CD14-positive monocyte (primary cell): Measurements from ENCODE around the gene PIK3IP1. TPM values are rescaled to one million over a fixed set of nuclear protein-coding genes. Genes with fewer than 3 reads are reported as not detected.
A peak's percentile ranks its signal among the peaks of the same experiment; 100 is the strongest.
"Not testable (repeated sequence)": the region's sequence is repeated elsewhere in the genome, so short reads cannot be mapped to it uniquely, and the experiment has no call there.

Experiments
- DNase-seq, 3 donors: peaks; one replicate each; pipeline ENCODE4 v3.0.0-alpha.2; 2011 to 2022
- H2AFZ ChIP-seq: 2 replicates; pipeline ENCODE4 v1.6.0; 2012; ENCODE audit warnings: mild to moderate bottlenecking, low read depth, low read length, inconsistent platforms; ENCODE audit not compliant: insufficient read depth, poor library complexity, severe bottlenecking
- H3K27ac ChIP-seq, 2 donors: 1 replicate in 1 of 2; 2 replicates in 1 of 2; pipeline ENCODE4 v1.5.1; 2012 to 2013; ENCODE audit warnings: low read length in 2 of 2, control low read depth in 1 of 2, inconsistent platforms in 1 of 2, low read depth in 1 of 2, mild to moderate bottlenecking in 1 of 2
- H3K27me3 ChIP-seq, 2 donors: one replicate each; pipeline versions ENCODE4 v1.6.0 to v1.6.1; 2011 to 2013; ENCODE audit warnings: low read length in 2 of 2; ENCODE audit not compliant: control insufficient read depth in 2 of 2, insufficient read depth in 2 of 2
- H3K36me3 ChIP-seq, 2 donors: replicated peaks in 1 of 2; 1 replicate in 1 of 2; 2 replicates in 1 of 2; pipeline versions ENCODE4 v1.5.1 to v1.6.1; 2012 to 2013; ENCODE audit warnings: low read length in 2 of 2, control low read depth in 1 of 2, inconsistent platforms in 1 of 2, mild to moderate bottlenecking in 1 of 2; ENCODE audit not compliant: insufficient read depth in 2 of 2, control insufficient read depth in 1 of 2
- H3K4me1 ChIP-seq, 2 donors: 1 replicate in 1 of 2; 2 replicates in 1 of 2; pipeline versions ENCODE4 v1.5.1 to v1.6.1; 2012 to 2013; ENCODE audit warnings: low read length in 2 of 2, control low read depth in 1 of 2, inconsistent platforms in 1 of 2, mild to moderate bottlenecking in 1 of 2, moderate library complexity in 1 of 2; ENCODE audit not compliant: insufficient read depth in 2 of 2, control insufficient read depth in 1 of 2
- H3K4me2 ChIP-seq: replicated peaks from 2 replicates; pipeline ENCODE3; 2012; ENCODE audit warnings: low read length, moderate library complexity, mild to moderate bottlenecking; ENCODE audit not compliant: poor library complexity, severe bottlenecking; ENCODE audit errors: extremely low read depth
- H3K4me3 ChIP-seq, 3 experiments: fragments of 200-600 bp in 1 of 3; sonication (generic) in 1 of 3; replicated peaks in 1 of 3; 1 replicate in 2 of 3; 2 replicates in 1 of 3; pipeline ENCODE4 v1.5.1; 2011 to 2013; ENCODE audit warnings: low read length in 3 of 3, mild to moderate bottlenecking in 3 of 3, control low read depth in 2 of 3, low read depth in 2 of 3, inconsistent platforms in 1 of 3, moderate library complexity in 1 of 3
- H3K79me2 ChIP-seq: 2 replicates; pipeline ENCODE4 v1.6.0; 2012; ENCODE audit warnings: mild to moderate bottlenecking, control low read depth, inconsistent platforms, low read length, moderate library complexity; ENCODE audit not compliant: insufficient read depth
- H3K9ac ChIP-seq: 2 replicates; pipeline ENCODE4 v1.6.0; 2017; ENCODE audit warnings: low read length, mild to moderate bottlenecking; ENCODE audit not compliant: insufficient read depth, poor library complexity, severe bottlenecking
- H3K9me3 ChIP-seq, 2 donors: replicated peaks in 1 of 2; 1 replicate in 1 of 2; 2 replicates in 1 of 2; pipeline versions ENCODE4 v1.5.1 to v1.6.1; 2012 to 2013; ENCODE audit warnings: low read length in 2 of 2, control low read depth in 1 of 2; ENCODE audit not compliant: control insufficient read depth in 1 of 2, insufficient read depth in 1 of 2
- H4K20me1 ChIP-seq: 2 replicates; pipeline ENCODE4 v1.6.0; 2012; ENCODE audit warnings: mild to moderate bottlenecking, low read length, control low read depth, moderate library complexity; ENCODE audit not compliant: insufficient read depth
- H3K27ac Mint-ChIP-seq, 7 donors: one replicate each; pipeline ENCODE4 v1.8.0; 2020; ENCODE audit warnings: mild to moderate bottlenecking in 7 of 7, mixed read lengths in 7 of 7, moderate library complexity in 6 of 7, inconsistent platforms in 2 of 7
- H3K27me3 Mint-ChIP-seq, 3 donors: one replicate each; pipeline ENCODE4 v1.8.0; 2021 to 2022; ENCODE audit warnings: low read depth in 3 of 3, mild to moderate bottlenecking in 3 of 3, mixed read lengths in 3 of 3, moderate library complexity in 3 of 3, inconsistent platforms in 1 of 3
- H3K36me3 Mint-ChIP-seq, 2 donors: one replicate each; pipeline ENCODE4 v1.8.0; 2020; ENCODE audit warnings: mixed read lengths in 2 of 2, inconsistent platforms in 1 of 2, mild to moderate bottlenecking in 1 of 2
- H3K4me1 Mint-ChIP-seq: one replicate; pipeline ENCODE4 v1.8.0; 2020; ENCODE audit warnings: mild to moderate bottlenecking, mixed read lengths
- H3K4me3 Mint-ChIP-seq, 2 donors: one replicate each; pipeline ENCODE4 v1.8.0; 2020; ENCODE audit warnings: mild to moderate bottlenecking in 2 of 2, mixed read lengths in 2 of 2, moderate library complexity in 1 of 2
- H3K9me3 Mint-ChIP-seq, 7 donors: one replicate each; pipeline ENCODE4 v1.8.0; 2020 to 2022; ENCODE audit warnings: mixed read lengths in 7 of 7, mild to moderate bottlenecking in 6 of 7, moderate library complexity in 6 of 7, inconsistent platforms in 2 of 7
- WGBS: methylation state at CpG from one replicate; pipeline ENCODE4 v1.1.5; 2013; ENCODE audit warnings: missing lambda C conversion rate; ENCODE audit not compliant: insufficient coverage; 5-methylcytosine and 5-hydroxymethylcytosine counted together
- intact Hi-C, 2 donors: fragments of 100-400 bp; cut with micrococcal nuclease; formaldehyde crosslinking; loops; one replicate each; pipeline versions ENCODE4 v1.15.0 to v1.15.1; 2023
- polyA plus RNA-seq, 3 donors: library from polyadenylated mRNA; depleted of rRNA in 1 of 3; unstranded in 2 of 3; stranded (reverse) in 1 of 3; fragments of 300-500 nt in 2 of 3; fragments of >200 nt in 1 of 3; fragmentation: Illumina TruSeq in 2 of 3; gene quantifications; 1 replicate in 2 of 3; 2 replicates in 1 of 3; pipeline ENCODE4 v1.2.3, GENCODE V29; 2012 to 2021
- TF ChIP-seq, protein P1 (sequence below): fragments of 200-600 bp; IDR thresholded peaks from one replicate; pipeline ENCODE4 v1.8.0; 2022; ENCODE audit warnings: antibody characterized with exemption, mild to moderate bottlenecking

Gene PIK3IP1
- polyA plus RNA-seq, 3 donors, result 21.8 to 37.3 (median 21.9) TPM

DNA sequence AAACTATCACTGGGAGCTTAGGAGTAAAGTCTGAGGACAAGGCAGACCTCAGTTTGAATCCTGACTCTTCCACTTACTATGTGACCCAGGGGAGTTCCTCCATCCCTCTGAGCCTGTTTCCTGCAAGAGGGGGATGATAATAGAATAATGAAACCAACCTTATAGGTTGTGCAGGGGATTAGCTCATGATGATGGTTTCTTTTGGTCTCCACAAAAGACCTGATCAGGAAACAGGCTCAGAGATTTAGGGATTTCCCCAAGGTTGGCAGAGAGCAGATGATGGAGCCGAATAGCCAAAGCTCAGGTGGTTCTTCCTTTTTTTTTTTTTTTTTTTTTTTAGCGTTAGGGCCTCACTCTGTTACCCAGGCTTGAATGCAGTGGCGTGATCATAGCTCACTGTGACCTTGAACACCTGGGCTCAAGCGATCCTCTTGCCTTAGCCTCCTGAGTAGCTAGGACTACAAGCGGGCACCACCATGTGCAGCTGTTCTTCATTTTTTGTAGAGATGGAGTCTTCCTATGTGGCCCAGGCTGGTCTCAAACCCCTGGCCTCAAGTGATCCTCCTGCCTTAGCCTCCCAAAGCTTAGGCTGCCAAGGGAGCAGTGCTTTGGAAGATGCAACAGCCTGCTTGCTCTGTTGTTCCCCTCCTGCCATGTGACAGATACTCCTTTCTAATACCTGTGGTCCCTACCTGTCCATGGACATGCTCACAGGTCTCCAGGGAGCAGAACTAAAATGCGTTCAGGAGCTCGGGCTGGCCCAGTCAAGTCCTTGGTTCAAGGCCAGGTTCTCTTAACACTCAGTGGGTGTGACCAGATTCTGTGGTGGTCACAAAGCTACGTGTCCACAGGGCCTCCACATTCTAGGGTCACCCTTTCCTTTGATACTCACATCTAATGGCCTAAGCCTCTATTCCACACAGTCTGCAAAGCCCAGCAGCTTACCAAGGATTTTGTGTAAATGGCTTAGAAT, 31.6 kb upstream of the PIK3IP1 start:
- Mint-ChIP-seq H3K27me3 (peaks cover 0 to 5% (median 3%) of the 10 kb centered on the region in 3 donors), H3K27ac (peak overlapping the region in 1 of 7 donors; percentile 10), H3K4me1 (no peaks in the 10 kb centered on the region), H3K36me3 (peaks cover 46 to 58% of the 10 kb centered on the region in 2 donors), H3K9me3 (no peaks in the 10 kb centered on the region), H3K4me3 (no peak overlapping the region)
- H3K4me3 ChIP-seq, result no peak overlapping the region
- intact Hi-C loops, result no loop called here
- no peak overlapping the region for H3K27ac ChIP-seq
- TF ChIP-seq, protein P1, sequence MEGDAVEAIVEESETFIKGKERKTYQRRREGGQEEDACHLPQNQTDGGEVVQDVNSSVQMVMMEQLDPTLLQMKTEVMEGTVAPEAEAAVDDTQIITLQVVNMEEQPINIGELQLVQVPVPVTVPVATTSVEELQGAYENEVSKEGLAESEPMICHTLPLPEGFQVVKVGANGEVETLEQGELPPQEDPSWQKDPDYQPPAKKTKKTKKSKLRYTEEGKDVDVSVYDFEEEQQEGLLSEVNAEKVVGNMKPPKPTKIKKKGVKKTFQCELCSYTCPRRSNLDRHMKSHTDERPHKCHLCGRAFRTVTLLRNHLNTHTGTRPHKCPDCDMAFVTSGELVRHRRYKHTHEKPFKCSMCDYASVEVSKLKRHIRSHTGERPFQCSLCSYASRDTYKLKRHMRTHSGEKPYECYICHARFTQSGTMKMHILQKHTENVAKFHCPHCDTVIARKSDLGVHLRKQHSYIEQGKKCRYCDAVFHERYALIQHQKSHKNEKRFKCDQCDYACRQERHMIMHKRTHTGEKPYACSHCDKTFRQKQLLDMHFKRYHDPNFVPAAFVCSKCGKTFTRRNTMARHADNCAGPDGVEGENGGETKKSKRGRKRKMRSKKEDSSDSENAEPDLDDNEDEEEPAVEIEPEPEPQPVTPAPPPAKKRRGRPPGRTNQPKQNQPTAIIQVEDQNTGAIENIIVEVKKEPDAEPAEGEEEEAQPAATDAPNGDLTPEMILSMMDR, result no peak
- no peak for DNase-seq
- peaks cover 40 to 59% of the 10 kb centered on the region in 2 donors for H3K36me3 ChIP-seq
- H3K4me1 ChIP-seq, result no peaks in the 10 kb centered on the region
- H3K4me2 ChIP-seq, result no peak overlapping the region
- 88% methylated on average over 6 of the region's 8 CpGs for WGBS
- peaks cover 6% of the 10 kb centered on the region for H4K20me1 ChIP-seq
- H3K9ac ChIP-seq, result no peak overlapping the region
- no peaks in the 10 kb centered on the region for H3K9me3 ChIP-seq
- H3K27me3 ChIP-seq, result no peaks in the 10 kb centered on the region
- no peak overlapping the region for H2AFZ ChIP-seq
- H3K79me2 ChIP-seq, result no peaks in the 10 kb centered on the region

GRCh38 chr22:31321421-31321820, 29.1 kb upstream of the PIK3IP1 start:
- TF ChIP-seq, protein P1, result no peak
- 94% methylated on average over 3 of the region's 4 CpGs for WGBS

GRCh38 chr22:31314220-31314619, 21.9 kb upstream of the PIK3IP1 start:
- DNase-seq, H3K4me1 ChIP-seq, H3K4me2 ChIP-seq, H3K4me3 ChIP-seq, H3K36me3 Mint-ChIP-seq, H3K79me2 ChIP-seq, intact Hi-C loops, H3K27me3 ChIP-seq, H3K36me3 ChIP-seq, H3K27me3 Mint-ChIP-seq, H3K4me1 Mint-ChIP-seq, H3K4me3 Mint-ChIP-seq, H3K27ac Mint-ChIP-seq, H4K20me1 ChIP-seq, H3K27ac ChIP-seq, H3K9me3 ChIP-seq, H3K9ac ChIP-seq, H2AFZ ChIP-seq: not testable (repeated sequence)
- peaks cover 9 to 15% (median 11%) of the 10 kb centered on the region in 7 donors for H3K9me3 Mint-ChIP-seq
- 100% methylated on average over 1 of the region's 1 CpG for WGBS

More at GRCh38 chr22:31321421-31321820, 29.1 kb upstream of the PIK3IP1 start:
- no peaks in the 10 kb centered on the region for H4K20me1 ChIP-seq
- H3K27ac Mint-ChIP-seq, result no peak overlapping the region
- peaks cover 0 to 5% (median 1%) of the 10 kb centered on the region in 3 donors for H3K27me3 Mint-ChIP-seq
- H3K9me3 Mint-ChIP-seq, result peaks cover 0 to 3% (median 0%) of the 10 kb centered on the region in 7 donors
- H3K4me1 Mint-ChIP-seq, result no peaks in the 10 kb centered on the region
- H2AFZ ChIP-seq, result no peak overlapping the region
- H3K79me2 ChIP-seq, result no peaks in the 10 kb centered on the region
- intact Hi-C loops, result no loop called here
- no peak overlapping the region for H3K4me2 ChIP-seq
- H3K36me3 Mint-ChIP-seq, result peaks cover 24 to 34% of the 10 kb centered on the region in 2 donors
- no peak overlapping the region for H3K4me3 ChIP-seq
- H3K9ac ChIP-seq, result no peak overlapping the region
- H3K9me3 ChIP-seq, result no peaks in the 10 kb centered on the region
- no peak overlapping the region for H3K4me3 Mint-ChIP-seq
- peaks cover 16 to 35% of the 10 kb centered on the region in 2 donors for H3K36me3 ChIP-seq
- no peak overlapping the region for H3K27ac ChIP-seq
- H3K27me3 ChIP-seq, result no peaks in the 10 kb centered on the region
- H3K4me1 ChIP-seq, result no peaks in the 10 kb centered on the region
- DNase-seq, result no peak
